Tongue (tissue), 2 donors: ENCODE results near the gene ALDH4A1. TPM values are rescaled to one million over a fixed set of nuclear protein-coding genes. Genes with fewer than 3 reads are reported as not detected.
"Not testable (repeated sequence)": the region's sequence is repeated elsewhere in the genome, so short reads cannot be mapped to it uniquely, and the experiment has no call there.

ENCODE experiments used
- DNase-seq: peaks from one replicate; pipeline ENCODE4 v3.0.0-alpha.2; 2015
- total RNA-seq: library from RNA; depleted of rRNA; stranded (reverse); fragments of >200 nt; gene quantifications from one replicate; pipeline ENCODE4 v1.2.3, GENCODE V29; 2014

Gene ALDH4A1
- total RNA-seq, 1 donor from 2014 or later: 6.9 TPM

DNA sequence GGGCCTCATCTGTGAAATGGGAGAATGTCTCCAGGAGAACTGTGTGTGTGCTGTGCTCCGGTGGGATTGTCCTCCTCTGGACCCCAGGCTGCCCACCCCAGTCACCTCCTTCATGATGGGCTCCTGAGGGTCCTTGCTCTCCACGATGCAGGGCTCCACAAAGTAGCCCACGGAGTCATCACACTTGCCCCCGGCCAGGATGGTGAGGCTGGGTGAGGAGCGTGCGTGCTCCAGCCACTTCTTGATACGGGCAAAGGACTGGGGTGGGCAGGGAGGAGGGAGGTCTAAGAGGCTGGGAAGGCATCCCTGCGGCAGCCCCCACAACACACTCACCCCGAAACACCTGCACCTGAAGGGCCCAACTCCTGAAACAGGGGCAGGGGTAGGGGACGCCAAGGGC is 26.1 kb downstream of the ALDH4A1 start:
- no peak for DNase-seq

DNA sequence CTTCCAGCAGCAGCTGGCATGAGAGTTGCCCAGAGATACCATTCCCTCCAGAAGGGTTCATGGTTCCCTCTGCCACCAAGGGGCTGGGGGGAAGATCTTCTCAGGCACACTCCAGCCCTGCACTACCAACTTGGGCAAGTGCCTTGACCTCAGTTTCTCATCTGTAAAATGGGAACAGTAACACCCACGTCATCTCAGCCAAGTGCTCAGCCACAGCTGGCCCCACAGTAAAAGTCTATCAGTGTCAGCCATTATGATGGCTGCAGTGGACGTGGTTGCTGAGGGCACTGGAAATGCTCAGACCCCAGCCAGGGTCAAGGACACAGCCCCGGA is 26.6 kb downstream of the ALDH4A1 start:
- DNase-seq: no peak

DNA sequence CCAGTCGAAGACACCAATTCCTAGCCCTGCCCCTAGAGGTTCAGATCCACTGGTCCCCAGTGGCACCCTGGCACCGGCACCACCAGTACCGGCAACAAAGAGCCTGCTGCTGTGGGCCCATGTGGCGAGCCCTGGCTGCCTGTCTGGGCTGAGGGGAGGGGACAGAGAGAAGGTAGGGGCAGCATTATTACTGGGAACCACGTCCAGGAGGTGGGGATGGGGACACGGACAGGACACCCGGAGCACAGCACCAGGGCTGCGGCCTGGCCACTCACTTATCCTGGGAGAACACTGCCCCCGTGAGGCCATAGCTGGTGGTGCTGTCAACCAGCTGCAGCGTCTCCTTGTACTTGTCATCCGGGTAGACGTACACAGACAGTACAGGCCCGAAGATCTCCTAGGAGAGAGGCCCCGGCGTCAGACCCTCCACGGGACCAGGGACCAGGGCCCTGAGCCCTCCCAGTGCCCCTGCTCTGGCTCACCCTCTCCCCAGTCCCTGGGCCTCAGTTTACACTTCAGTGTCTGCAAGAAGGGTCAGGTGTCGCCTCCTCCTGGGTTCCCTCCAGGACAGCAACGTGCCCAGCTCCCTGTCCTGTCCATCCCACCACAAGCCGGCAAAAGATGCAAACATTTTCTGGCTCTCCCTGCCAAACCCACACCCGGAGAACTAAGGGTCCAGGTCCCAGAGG is 27.1 kb downstream of the ALDH4A1 start:
- peak; percentile 94 for DNase-seq

DNA sequence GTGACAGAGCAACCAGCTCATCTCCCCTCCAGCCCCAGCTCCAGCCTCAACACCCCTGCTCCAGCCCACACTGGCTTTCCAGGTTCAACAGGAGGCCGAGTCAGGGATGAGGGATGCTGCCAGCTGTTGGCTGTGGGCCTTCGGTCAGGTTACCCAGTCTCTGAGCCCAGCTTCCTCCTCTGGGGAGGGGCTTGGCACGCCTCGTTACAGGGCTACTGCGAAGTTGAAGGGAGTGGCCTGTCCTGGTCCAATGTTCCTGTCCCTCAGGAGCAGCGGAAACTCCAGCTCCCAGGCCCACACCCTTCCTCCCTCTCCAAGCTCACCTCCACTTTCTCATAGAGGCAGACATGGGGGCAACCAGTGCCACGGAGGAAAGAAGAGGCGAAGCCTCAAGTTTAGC is 27.8 kb downstream of the ALDH4A1 start:
- DNase-seq: peak; percentile 38

DNA sequence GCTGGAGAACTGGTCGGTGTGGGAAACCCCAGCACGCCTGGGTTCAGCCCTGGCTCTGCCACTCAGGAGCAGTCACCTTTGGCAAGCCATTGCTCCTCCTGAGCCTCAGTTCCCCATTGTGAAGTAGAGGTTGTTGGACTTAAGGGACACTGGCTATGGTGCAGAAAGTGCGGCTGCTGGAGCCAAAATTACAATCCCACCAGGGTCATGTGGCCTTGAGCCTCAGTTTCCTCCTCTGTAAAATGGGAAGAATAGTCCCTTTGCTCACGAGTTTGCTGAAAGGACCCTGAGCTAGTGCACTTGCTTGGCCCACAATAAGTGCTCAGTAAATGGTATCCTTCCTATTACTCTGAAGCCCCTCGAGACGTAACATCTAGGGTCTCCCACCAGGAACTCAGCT is 28.3 kb downstream of the ALDH4A1 start:
- DNase-seq: no peak

DNA sequence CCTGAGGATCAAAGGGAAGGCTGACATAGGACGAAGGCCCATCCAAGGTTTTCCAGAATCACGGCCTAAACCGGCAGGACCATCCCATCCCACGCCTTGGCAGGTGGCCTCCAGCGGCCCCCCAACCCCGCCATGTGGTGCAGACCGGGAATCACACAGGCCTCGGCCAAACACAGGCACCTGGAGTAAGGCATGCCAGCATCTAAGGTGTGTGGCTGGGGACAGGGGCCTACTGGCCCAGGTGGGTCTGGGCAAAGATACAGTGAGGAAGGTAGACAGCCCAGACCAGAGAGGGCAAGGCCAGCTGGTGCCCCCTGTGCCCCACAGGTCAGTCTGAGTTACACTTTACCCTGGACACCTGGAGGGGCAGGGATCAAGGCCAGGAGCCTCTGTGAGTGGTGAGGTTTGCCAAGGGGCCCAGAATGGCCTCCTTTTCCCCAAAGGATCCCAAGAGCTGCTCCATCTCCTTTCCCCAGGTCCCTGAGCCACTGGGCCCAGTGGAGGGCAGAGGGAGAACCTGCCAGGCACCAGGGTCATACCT is 30.2 kb downstream of the ALDH4A1 start:
- no peak for DNase-seq

DNA sequence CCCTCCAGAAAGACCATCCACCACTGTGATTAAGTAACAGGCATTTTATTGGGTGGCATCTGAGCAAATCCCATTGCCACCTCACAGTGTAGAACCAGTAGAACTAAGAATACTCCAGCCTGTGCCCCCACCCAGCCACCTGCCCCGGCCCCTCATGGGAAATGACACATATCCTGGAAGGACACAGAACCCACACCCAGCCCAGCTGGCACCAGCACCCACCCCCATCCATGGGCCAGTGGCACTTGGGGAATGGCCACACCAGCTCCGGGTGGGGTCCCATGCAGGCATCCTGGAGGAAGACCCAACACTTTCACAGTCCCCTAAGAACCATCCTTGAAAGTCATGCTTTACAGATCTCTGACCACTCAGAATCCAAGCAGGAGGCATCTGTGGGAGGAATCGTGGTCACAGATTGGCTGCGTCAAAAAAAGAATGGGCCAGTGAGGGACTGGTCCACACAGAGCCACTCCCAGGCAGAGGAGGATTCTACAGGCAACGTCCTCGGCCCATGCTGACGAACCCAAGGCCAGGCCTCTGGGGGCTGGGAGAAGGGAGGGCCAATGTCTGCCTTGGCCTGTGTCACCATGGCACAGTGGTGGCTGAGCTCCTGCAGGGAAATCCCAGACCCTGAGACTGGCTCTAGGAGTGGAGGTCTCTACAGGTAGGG is 30.8 kb downstream of the ALDH4A1 start:
- no peak for DNase-seq

DNA sequence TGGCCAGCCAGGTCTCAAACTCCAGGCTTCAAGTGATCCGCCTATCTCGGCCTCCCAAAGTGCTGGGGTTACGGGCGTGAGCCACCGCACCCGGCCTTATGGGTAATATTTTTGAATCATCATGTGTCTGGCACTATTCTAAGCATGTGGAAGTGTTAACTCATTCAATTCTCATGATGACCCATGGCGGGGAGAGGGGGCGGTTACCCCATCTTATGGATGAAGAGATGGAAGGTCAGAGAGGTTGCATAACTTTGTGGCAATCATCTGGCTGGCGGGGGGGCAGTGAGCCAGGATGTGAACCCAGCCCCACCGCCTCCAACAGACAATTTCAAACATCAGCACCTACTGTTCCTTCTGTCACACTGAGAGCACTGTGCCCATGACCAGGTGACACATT is 31.4 kb downstream of the ALDH4A1 start:
- DNase-seq: no peak

DNA sequence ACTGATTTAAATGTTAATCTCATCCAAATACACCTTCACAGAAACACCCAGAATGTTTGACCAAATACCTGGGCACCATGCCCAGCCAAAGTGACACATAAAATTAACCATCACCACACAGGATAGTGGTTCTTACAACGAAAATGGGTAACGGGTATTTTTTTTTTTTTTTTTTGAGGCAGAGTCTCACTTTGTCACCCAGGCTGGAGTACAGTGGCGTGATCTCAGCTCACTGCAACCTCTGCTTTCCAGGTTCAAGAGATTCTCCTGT is 31.8 kb downstream of the ALDH4A1 start:
- not testable (repeated sequence) for DNase-seq

DNA sequence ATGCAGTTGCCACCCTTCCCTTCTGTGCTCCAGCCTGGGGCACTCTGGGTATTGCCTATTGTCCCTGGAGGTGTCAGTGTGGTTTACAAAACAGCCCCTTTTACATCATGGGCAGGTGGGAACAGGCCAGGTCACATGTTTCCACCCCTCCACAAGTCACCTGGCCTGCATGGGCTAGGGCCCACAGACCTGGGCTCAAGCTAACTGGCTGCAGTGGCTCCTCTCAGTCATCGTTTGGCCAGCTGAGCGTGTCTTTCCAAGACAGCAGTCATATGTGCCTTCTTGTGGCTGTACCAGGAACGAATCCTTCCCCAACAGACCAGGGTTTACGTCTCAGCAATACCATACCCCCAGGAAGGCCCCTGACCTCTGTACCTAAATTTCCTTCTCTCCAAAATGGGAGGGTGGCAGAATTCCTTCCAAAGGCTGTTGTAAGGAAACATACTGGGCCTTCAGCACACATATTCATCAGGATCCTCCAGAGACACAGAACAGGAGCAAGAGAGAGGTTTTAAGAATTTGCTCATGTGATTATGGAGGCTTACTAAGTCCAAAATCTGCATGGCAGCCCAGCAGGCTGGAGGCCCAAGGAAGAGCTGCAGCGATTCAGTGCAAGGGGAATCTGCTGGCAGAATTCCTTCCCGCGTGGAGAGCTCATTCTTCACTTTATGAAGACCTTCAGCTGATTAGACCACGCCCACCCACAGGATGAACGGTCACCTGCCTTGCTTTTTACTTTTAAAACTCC is 32.3 kb downstream of the ALDH4A1 start:
- no peak for DNase-seq

DNA sequence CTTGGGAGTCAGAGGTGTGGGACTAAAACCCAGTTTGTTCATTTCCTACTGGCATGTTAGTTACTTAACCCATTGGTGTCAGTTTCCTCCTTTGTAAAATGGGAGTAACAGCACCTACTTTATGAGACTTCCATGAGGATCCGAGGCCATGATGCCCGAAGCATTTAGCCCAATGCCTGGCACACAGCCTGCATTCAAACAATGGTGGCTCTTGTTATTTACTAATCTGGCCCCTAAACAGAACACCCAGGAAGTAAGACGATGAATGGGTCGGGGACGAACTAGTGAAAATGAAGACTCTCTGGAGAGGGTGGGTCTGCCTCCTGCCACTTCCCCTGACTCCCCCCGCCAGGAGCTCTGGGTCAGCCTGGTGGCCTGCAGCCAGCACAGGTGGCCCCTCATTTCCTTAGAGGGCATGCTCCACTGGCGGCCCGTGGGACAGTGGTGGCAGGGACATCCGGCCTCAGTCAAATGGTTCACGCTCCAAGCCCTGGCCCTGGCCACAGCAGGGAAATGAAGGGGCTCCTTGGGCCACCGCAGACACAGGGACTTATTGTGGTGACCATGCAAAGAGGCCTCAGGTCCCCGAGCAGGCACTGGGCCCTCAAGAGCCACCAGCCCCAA is 33.4 kb downstream of the ALDH4A1 start:
- no peak for DNase-seq

DNA sequence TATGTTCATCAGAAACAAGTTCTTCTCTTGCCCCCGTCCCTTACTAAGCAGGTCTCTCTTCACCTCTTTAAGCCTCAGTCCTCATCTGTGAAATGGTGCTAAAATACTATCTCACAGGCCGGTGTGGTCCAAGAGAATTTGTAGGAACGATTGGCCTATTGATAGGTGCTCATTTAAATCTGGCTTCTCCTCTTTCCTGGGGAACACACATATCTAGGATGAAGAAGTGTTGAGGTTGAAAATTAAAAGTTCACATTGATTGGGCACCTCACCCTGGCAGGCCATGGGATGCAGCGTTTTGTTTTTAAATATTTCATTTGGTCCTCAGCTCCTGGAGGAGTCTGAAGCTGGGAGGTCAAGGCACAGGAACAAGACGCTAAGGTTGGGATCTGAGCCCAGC is 34.0 kb downstream of the ALDH4A1 start:
- no peak for DNase-seq

DNA sequence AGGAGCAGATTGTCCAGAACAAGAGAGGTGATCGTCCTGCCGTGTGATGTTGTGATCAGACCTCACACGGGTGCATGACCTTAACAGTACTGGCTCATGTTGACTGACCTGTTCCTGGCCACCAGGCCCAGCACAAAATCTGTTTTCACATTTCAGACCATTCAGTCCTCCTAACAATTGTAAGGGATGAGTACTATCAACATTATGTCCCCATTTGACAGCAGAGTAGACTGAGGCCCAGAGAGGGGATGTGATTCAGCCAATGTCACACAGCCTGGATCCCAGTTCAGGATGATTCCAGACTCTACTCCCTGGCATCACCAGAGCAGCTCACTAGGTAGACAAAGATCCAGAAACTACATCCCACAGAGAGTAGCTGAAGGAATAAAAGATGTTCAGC is 35.5 kb downstream of the ALDH4A1 start:
- DNase-seq: no peak

DNA sequence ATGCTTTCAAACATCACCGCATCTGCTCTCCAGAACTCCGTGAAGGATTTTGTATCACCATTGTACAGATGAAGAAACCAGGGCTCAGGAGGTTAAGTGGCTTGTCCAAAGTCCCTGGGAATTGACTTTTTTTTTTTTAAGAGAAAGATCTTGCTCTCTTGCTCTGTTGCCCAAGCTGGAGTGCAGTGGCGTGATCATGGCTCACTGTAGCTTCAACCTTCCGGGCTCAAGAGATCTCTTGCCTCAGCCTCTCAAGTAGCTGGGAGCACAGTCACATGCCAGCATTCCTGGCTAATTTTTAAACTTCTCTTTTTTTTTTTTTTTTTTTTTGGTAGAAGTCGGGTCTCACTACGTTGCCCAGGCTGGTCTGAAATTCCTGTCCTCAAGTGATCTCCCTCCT is 36.0 kb downstream of the ALDH4A1 start:
- DNase-seq: no peak

DNA sequence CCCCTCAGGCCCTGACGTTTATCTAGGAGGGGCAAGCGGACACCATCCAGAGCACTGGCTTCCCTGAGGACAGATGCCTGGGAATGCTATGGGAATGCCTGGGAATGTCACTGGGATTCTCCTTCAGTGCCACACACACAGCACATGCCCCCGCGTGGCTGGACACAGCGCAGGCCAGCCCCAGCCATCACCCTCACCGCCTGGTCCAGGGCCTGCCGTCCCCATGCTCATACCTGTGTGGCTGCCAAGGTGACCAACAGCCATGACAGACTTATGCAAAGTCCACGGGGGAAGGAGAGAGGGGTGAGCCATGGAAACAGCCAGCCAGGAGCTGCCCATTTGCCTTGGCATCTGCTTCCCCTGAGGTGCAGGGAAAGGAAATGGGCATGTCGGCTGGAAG is 37.2 kb downstream of the ALDH4A1 start:
- DNase-seq: no peak

DNA sequence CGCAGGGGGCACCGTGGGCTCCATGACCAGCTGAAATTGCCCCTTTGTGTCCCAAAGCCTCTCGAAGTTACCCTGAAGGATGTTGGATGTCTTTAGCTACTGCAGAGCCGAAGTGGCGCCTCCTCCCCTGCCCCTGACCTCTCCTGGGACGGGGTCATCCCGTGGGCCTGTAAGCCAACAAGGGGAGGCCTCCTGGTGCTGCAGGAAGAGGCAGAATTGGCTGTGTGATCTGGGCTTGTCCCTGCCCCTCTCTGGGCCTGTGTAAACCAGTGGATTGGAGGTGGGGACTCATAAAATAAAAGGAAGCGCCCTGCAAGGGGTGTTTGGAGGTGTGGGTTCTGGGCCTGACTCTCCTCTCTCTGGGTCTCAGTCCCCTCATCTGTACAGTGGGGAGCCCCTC is 40.8 kb downstream of the ALDH4A1 start:
- DNase-seq: no peak

DNA sequence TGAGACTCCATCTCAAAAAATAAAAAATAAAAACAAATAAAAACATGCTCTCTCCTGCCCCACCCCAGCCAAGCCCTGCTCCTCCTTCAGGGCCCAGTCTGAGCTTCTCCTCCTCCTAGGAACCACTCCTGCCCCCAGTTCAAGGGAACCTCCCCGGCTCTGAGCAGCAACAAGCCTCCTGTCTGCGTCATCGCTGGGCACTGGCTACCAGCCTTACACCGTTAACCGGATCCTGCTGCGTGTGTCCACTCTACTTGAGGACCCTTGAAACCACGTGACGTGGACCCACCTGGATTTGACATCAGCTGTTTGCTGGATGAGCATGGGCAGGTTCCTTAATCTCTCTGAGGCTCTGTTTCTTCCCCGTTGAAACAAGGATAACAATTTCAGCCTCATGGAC is 41.3 kb downstream of the ALDH4A1 start:
- DNase-seq: no peak

DNA sequence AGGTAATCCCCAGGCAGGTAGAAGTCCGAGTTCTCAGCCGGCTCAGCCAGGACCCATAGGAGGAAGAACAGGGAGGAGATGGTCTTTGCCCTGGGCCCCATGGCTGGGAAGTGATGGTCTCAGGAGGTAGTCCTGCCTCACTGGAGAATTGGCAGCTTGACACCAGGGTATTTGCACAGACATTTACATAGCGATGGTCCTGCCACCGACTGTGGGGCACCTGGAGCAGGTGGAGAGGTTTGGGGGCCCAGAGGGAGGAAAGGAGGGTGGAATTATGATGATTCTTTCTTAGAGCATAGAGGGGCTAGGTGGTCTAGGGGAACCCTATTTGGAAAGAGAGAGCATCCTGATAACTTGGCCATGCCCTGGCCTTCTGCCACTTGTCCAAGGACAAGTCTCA is 42.8 kb downstream of the ALDH4A1 start, which contains the start of gene TAS1R2:
Gene TAS1R2, minus strand, starts transcription at position 101 of the 400 bp plus-strand sequence. Its CDS starts 0 bp downstream, at position 101.
- no peak for DNase-seq

DNA sequence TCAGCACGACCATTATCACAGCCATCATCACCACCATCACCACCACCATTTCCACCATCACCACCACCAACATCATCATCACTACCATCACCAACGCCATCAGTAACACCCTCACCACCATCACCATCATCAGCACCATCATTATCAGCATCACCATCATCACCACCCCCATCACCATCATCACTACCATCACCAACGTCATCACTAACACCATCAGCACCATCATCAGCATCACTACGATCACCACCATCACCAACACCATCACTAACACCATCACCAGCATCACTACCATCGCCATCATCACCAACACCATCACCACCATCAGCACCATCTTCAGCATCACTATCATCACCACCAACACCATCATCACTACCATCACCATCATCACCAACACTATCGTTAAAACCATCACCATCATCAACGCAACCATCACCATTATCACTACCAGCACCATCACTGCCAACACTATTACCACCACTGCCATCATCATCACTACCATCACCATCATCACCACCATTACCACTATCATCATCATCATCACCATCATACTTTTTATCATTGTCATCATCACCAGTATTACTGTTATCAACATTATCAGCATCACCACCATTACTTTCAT is 44.2 kb downstream of the ALDH4A1 start:
- no peak for DNase-seq

DNA sequence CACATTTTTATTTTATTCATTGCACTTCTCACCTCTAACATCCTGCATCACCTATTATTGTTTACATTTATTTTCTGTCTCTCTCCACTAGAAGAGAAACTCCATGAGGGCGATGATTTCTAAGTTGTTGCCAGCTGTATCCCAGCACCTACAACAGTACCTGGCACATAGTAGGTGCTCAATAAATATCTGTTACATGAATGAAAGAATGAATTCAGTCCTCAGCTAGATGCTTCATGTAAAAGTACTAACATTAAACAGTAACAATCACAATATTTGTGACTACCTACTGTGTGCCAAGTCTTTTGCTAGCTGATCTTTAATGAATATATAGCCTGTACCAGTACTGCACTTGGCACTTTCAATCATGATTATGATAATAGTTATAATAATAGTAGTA is 45.9 kb downstream of the ALDH4A1 start:
- DNase-seq: no peak

DNA sequence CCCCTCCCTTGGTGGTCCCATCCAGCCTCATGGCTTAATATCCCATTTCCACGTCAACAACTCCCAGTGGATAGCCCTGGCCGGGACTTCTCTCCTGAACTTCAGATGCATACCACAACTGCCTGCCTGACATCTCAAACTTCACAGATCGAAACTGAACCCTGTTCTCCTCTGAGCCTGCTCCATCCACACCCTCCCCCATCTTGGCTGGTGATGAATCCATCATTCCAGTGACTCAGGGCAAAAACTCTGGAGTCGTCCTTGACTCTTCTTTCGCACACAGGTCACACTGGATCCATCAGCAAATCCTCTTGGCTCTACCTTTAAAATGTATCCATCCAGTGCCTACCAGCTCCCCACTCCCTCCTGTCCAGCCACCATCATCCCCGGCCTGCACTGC is 46.8 kb downstream of the ALDH4A1 start:
- no peak for DNase-seq

DNA sequence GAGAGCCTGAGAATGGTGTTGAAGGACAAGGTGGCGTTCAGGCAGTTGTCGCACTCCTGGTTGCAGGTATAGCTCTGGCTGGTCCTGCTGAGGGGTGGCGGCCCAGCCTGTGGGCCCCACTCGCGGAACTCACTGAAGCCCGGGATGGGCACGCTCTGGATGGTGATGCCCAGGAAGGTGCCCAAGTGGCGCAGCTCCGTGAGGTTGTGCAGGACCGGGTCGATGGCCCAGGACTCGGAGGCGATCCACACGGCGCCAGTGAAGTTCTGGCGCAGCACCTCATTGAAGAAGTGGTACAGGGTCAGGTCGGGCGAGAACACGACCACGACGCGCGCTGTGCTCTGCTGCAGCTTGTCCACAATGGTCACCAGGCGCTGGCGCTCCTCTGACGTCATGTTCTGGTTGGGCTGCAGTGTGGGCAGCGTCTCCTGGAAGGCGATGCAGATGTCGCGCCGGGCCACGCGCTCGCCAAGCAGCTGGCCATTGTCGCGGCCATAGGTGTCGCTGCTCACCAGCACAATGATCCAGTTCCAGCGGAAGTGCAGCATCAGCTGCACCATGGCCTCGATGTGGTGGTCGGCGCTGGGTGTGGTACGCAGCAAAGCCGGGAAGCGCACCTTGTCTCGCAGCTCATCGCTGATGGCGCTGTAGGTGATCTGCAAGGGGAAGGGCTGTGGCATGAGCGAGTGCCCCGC is 47.9 kb downstream of the ALDH4A1 start:
- no peak for DNase-seq
